ENCODE results near the gene RNF151.

GRCh38 chr16:1936945-1937479 lies 29.6 kb upstream of the RNF151 start:
- TF ChIP-seq CTCF (IDR thresholded peaks at IDR 0.05; ENCODE audit: insufficient read depth, low read depth, low read length) (no peak), EZH2 (IDR thresholded peaks at IDR 0.05; ENCODE audit: insufficient read depth, low read length) (no peak)

Measured in astrocyte (in vitro differentiated cells and primary cell).